HG03103 (cell line): Measurements from ENCODE around the gene SLC6A11.

Source experiments
- ATAC-seq: cut with Tn5 transposase; IDR thresholded peaks from one replicate; pipeline ENCODE4 v1.9.1; 2021; ENCODE audit warnings: low read depth; ENCODE audit not compliant: unreplicated experiment

Gene SLC6A11

DNA sequence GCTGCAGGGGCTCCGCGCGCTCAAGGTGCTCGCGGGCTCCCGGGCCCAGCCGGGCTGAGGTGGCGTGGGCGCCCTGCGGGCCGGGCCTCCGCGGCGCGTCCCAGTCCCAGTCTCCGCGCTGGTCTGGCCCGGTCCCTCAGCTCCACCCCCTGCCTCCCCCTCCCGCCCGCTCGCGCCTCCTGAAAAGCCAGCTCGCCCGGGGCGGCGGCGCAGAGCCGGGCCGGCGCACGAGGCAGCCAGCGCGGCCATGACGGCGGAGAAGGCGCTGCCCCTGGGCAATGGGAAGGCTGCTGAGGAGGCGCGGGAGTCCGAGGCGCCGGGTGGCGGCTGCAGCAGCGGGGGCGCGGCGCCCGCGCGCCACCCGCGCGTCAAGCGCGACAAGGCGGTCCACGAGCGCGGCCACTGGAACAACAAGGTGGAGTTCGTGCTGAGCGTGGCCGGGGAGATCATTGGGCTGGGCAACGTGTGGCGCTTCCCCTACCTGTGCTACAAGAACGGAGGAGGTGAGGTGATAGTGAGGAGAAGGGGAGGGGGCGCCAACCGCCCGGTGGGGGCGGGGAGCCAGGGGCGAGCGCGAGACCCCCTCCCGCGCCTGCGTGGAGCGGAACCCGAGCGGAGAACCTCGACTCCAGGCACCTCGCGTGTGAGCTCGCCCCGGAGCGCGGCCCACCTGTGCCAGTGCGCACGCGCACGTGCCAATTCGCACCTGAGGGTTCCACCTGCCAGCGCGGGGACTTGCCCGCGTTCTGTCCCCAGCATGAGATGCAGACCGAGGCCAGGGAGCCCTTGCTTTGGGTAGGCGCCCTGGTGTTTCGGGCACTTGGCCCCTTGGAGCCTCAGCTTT lies at the start of gene SLC6A11:
Gene SLC6A11 (plus strand): TSS at position 210 of the 844 bp plus-strand sequence. CDS start 38 bp downstream, at position 248.
- ATAC-seq: no peak

- ATAC-seq: no peak
These were observed 47.2 kb upstream of the SLC6A11 start for GRCh38 chr3:10768708-10769394.

DNA sequence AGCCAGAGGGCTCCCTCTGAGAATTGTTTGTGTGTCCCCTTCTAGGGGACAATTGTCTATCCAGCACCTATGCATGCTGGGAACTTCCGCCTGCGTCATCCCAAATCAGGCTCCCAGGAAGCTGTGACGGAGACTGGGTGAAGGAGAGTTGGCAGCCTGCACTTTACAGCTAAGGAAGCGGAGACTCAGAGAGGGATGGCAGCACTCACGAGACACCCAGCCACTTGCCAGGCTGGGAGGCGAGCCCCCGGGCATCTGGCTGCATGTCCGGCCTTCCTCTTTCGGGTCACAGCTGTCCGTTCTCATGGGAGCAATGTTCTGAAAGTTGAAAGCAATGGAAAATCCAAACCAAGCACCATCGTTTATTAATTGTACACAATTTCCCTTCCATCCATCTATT lies 45.5 kb upstream of the SLC6A11 start:
- ATAC-seq: no peak

DNA sequence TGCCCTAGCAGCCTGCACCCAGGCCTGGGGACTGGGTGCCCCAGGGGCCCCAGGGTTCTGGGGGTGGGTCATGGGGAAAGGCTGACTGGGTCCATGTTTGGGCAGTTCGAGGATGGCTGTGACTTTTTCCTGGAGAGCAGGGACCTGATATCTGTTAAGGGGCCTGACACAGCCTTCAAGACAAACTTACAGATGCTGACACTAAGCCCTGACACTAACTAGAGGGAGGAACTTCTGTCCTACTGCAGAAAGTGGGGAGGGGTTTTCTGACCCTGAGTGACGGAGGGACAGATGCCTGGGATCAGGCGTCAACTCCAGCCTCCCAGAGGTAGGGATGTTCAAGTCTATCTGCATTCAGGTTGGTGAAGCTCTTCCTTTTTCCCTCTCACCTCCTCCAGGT lies 45.0 kb upstream of the SLC6A11 start:
- no peak for ATAC-seq

- no peak for ATAC-seq
These were observed 44.4 kb upstream of the SLC6A11 start for GRCh38 chr3:10771486-10772270.

DNA sequence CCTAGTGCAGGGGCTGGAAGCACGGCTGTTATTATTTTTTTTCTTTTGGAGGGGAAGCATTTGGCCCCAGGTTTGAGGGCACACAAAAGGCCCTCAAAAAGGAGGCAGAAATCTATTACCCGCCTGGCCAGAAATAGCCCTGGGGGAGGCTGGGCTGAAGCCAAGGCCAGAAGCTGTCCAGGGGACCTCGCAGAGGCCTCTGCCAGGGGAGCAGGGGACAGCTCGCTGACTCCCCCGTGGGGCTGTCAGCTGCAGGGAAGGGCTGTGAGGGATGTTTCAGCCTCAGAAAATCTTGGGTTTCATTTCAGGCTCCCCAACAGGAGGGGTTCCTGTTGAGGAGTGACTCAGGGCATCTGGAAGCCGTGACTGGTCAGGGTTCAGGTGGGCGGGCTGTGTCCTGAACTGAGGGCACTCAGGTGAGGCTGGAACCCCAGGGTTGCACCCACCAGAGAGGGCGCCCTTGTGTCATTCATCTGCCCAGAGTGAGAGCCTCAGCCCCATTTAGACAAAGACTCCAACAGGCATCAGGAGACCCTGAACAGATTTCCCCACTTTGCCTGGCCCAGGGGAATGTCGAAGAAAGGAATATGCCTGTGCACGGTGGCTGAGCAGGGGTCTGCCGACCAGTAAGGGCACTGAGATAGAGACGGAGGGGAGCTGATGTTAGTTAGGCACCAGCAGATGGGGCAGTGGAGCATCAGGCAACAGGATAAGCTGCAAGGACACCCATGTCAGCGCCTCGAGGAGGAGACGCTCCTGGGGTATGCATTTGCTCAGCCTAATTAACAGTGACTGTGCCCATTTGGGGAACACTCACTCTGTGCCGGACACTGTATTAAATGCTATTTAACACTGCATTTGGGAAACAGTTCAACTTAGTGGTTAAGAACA lies 43.5 kb upstream of the SLC6A11 start:
- ATAC-seq: no peak

DNA sequence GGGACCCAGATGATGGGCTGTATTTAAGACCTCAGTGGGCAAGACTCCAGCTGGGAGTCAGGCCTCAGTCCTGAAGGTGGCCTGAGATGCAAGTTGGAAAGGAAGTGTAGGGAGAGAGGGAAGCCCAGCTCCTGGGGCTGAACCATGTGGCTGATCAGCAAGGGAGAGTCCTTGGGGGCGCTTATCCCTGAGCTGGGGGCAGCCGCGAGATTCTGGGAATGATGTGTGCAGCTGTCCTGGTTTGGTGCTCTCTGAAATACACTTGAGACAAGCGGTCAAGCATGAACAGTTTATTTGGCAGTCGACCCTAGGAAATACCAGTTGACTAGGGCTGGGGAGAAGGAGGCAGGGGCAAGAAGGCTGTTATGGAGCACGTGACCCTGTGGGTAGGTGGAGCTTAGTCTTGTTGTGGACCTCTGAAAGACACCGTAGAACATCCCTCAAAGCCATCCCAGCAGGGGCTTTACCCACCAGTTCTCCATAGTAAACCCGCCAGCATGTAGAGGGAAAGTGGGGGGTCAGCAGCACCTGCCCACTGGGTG lies 41.8 kb upstream of the SLC6A11 start:
- ATAC-seq: no peak

GRCh38 chr3:10774825-10775224 lies 41.2 kb upstream of the SLC6A11 start:
- ATAC-seq: no peak

DNA sequence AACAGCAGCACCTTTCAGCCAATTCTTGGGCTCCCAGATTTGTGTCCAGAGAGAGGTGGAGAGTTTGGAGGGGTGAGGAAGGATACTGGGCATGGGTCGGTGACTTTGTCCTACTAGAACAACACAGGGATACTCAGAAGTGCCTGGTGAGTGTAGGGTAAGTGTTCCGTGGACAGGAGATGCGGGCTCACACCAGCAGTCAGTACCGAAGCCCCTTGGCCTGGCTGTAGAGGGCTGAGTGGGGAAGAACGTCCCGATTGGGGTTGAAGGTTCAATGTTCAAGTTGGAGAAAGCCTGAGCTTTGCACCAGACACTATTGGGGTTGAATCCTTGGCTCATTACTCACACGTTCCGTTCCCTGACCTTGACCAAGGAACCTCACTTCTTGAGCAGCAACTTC lies 40.8 kb upstream of the SLC6A11 start:
- no peak for ATAC-seq

GRCh38 chr3:10775828-10776227 lies 40.2 kb upstream of the SLC6A11 start:
- no peak for ATAC-seq

DNA sequence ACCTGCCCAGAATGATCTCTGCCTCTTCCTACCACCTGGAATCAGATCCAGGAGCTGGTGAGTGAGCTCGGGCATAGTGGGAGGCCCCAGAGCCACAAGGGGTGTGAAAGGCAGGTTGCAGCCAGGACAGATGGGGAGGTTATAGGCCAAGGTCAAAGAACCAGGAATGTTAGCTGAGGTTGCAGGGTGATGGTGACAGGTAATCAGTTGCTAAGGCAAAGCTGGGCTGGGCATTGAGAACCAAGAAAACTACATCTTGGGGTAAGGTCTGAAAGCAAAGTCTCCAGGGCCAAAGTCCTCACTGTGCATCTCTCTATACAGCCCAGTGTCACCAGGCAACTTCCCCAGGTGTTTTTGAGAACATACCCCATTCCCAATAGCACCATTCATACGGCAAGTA lies 38.4 kb upstream of the SLC6A11 start:
- no peak for ATAC-seq

DNA sequence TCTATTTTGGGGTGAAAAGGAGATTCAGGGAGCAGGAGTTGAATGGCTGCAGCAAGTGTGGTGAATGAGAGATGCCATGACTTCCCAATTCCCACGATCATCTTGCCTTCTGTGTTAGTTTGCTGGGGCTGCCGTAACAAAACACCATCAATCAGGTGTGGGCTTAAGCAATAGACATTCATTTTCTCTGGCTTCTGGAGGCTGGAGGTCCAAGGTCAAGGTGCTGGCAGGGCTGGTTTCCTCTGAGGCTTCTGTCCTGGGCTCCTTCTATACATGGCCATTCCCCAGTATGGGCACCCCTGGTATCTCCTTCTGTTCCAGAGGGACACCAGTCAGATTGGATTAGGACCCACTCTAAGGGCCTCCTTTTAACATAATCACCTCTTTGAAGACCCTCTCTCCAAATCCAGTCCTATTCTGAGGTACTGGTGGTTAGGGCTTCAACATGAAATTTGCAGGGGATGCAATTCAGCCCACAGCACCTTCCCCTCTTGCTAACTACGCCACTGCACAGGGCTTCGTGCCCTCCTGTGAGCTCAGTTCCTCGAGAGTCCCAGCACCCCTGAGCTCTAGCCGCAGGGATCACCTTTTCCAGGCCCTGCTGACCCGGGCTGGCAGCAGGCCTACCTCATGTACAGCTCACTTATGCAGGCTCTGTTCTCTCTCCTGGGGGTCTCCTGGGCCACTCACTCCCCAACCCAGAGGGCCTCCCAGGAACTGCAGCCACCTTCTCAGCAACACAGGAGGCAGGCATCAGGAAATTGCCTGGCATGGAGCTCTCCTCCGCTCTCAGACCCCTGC lies 37.3 kb upstream of the SLC6A11 start:
- no peak for ATAC-seq

- no peak for ATAC-seq
These were observed 36.7 kb upstream of the SLC6A11 start for GRCh38 chr3:10779293-10779805.

GRCh38 chr3:10780243-10780642 lies 35.8 kb upstream of the SLC6A11 start:
- no peak for ATAC-seq

- ATAC-seq: no peak
These were observed 35.1 kb upstream of the SLC6A11 start for GRCh38 chr3:10780922-10781321.

GRCh38 chr3:10781981-10782380 lies 34.0 kb upstream of the SLC6A11 start:
- no peak for ATAC-seq

GRCh38 chr3:10783360-10784351 lies 32.4 kb upstream of the SLC6A11 start:
- ATAC-seq: no peak

GRCh38 chr3:10786640-10787039 lies 29.4 kb upstream of the SLC6A11 start:
- no peak for ATAC-seq
